Fibroblast of skin of left biceps (primary cell): Measurements from ENCODE around the gene NOL4L.

Experiments
- DNase-seq, 2 experiments: peaks; one replicate each; pipeline ENCODE4 v3.0.0-alpha.2; 2013; ENCODE audit warnings: low read depth in 2 of 2

The NOL4L gene

GRCh38 chr20:32541323-32542258, 43.5 kb downstream of the NOL4L start:
- no peak for DNase-seq

DNA sequence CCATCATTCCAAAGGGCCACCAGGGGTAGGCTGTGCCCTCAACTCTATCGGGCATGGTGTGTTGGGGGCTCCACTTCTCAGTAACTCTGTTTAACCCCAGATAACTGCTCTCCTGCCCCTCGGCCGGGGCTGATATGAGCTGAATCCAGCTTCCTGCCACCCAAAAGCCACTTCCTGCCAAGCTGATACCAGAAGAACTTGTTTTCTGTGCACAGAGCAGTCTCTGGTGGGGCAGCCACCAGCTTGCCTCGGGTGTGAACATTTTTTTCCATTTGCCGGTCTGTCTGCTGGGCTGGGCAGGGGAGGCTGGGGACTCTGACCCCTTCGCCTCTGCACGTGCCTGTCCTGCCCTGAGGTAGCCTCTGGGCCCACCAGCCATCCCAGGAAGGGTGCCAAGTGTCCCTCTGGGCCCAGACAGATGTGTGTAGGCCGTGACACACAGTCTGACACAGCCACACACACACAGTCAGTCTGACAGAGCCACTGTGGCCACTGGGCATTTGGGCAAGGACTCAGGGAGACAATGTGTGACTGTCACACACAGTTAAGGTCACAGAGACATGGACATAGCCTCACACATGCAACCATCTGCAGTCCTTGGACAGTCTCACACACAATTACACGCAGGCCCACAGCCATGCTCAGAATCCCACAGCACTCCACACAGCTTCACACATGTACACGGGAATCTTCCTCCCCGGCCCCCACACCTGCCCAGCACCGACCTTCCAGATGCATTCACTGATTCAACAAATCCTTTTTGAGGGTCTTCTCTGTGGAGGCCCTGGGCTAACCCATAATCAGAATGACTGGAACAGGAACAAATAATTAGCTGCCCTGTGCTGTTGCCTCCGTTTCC, 45.1 kb downstream of the NOL4L start:
- no peak for DNase-seq

GRCh38 chr20:32539026-32539816, 45.9 kb downstream of the NOL4L start:
- no peak for DNase-seq

- no peak for DNase-seq
These were observed 46.6 kb downstream of the NOL4L start for GRCh38 chr20:32538526-32538939.

GRCh38 chr20:32537657-32538525, 47.2 kb downstream of the NOL4L start:
- no peak for DNase-seq

DNA sequence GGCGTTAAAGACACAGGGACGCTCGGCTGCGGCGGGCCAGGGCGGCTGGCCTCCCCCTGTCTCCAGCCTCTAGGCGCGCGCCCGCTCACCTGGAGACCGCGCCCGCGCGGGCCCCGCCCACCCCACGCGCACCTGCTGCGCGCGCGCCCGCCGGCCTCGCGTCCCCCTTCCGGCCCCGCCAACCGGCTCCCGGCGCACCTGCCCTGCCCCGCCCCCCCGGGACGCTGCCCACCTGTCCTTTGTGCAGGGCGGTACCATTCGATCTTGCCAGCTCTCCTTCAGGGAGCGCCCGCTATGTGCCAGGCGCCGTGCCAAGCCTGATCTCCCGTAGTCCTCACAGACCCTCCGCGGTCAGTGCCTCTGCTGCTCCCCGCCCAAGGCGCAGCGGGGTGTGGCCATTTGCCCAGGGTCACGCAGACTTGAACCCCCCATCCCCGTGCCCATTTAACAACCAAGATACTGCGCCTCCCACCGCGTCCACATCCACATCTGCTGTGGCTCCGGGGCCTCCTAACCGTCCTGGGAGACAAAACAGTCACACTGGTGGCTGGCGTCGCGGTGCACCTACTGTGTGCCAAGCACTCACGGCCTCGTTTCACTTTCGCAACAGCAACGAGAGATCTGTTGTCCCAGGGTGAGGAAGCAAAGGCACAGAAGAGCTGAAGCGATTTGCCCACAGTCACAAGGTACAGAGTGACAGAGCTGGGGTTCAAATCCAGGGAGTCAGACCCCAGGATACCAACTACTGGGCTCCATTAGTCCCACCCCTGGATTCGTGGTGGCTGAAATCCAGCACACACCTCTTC, 48.1 kb downstream of the NOL4L start:
- no peak for DNase-seq

- no peak for DNase-seq
These were observed 48.9 kb downstream of the NOL4L start for GRCh38 chr20:32535953-32536823.

DNA sequence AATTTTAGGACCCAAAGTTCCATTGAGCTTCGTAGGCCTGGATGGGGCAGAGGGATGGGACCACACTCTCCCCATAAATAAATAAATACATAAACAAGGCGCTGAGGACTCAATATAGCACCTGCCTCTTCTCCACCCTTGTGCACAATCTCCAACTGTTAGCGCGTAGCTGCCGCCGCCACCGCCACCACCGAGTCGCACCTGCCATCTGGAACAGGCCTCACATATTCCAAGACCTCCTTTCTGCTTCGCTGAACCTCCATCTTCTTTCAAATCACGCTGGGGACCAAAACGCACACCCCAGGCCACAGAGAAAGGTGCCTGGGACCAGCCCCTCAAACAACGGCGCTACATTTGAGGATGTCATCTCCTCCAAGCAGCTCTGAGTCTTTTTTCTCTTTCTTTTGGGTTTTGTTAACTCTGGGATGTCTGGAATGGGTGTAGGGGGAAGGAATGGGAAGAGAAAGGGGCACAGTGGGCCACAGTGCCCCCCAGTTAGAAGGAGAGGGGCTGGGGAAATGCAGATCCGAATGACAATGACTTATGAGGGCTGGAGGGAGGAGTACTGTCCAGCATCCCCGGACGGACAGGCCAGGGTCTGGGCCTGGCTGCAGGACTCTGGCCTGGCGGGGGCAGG, 49.7 kb downstream of the NOL4L start:
- DNase-seq, result no peak

DNA sequence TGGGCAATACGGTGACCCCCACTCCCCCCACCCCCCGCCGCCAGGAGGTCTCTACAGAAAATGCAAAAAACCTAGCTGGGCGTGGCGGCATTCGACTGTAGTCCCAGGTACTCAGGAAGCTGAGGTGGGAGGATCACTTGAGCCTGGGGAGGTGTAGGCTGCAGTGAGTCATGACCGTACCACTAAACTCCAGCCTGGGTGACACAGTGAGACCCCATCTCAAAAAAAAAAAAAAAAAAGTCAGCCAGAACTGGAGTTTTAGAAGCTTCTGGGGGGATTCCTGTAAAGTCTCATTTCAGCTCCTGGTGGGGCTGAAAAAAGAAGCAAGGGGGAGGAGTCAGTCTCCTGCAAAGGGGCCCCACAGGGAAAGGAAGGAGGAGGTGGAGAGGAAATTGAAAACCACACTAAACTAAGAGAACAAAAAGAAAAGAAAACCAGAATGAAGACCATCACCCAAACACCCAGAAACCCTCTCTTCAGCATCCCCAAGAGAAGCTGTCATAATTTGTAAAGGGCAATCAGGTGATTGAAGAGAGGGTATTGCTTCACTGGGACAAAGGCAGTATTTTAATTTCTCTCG, 50.4 kb downstream of the NOL4L start:
- DNase-seq, result no peak

DNA sequence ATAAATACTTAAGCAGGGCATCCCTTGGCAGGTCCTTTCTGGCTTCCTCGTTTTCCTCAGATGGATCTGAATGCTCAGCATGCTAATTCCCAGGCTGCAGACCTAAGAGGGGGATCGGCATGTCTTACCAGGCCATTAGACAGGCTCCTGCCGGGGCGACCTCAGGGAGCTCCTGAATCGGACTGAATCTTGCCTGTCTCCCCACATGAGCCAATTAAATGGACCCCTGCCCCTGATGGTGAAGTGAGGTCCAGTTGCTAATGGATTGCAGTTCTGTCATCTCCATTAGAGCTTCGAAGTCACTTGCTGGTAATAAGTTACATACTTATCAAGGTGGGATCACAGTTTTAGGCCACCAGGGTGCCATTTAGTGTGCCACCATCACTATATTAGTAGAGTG, 51.4 kb downstream of the NOL4L start:
- no peak for DNase-seq

DNA sequence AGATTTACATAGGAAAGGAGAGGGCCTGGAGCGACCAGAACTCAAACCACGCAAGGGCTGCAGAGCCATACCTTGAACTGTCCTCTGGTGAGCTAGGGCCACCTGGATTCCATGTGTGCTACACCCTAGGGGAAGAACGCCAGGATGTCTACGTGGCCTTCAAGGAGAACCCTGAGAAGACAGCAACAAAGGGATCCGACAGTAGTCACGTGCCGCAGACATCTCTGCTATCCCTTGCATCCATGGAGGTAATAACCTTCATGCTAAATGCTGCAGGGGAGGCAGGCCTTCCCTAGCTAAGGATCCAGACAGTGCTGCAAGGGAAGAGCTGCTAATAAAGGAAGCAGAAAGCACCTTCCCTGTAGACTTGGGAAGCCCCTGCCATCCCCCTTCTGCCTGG, 52.9 kb downstream of the NOL4L start:
- DNase-seq, result no peak

- DNase-seq, result no peak
These were observed 56.0 kb downstream of the NOL4L start for GRCh38 chr20:32528905-32529670.

DNA sequence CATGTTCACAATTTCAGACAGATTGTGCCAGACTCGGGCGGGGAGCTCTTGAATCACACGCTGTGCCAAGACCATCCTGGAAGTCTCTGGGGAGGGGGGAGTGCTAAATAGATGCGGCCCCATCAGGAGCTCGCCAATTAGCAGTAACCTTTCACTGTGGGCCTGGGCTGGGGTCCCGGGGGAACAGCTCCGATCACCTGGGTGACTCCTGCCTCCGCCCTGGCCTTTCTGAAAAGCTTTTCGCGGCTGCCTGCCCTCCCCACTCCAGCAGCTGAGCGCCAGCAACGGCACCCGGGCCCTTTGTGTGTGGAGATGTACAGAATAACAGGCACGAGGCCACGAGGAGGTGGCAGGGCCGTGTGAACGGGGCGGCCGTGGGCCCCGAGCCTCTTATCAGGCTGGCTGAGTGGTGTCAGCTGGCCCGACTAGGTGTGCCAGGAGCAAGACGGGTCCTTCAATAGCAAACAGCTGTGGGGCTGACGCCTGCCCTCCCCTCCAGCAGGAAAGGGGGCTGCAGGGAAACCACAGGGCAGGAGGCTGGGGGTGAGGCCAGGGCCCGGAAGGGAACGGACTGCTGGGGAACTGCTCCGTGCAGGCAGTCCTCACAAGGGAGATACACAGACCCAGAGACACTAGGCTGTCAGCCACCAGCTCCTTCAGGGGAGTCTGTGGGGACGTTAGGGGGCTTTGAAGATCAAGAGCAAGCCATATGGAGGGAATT, 56.8 kb downstream of the NOL4L start:
- no peak for DNase-seq

- no peak for DNase-seq
These were observed 57.6 kb downstream of the NOL4L start for GRCh38 chr20:32527447-32528055.

GRCh38 chr20:32527052-32527446, 58.1 kb downstream of the NOL4L start:
- DNase-seq, result no peak

- DNase-seq, result no peak
These were observed 58.6 kb downstream of the NOL4L start for GRCh38 chr20:32526541-32526940.
